HCT116 (cell line): ENCODE data around the gene ADI1. TPM values are rescaled to one million over a fixed set of nuclear protein-coding genes. Genes with fewer than 3 reads are reported as not detected.

Experiments
- ATAC-seq: fragments of 200-7000 bp; cut with Tn5 transposase; 2 replicates; pipeline ENCODE4 v1.9.1; 2020; ENCODE audit warnings: mild to moderate bottlenecking, moderate library complexity
- BruUV-seq: library from RNA; stranded (reverse); fragments of 400-500 nt; replicated peaks from 2 replicates; lab custom pipeline; 2021; lab: Mats Ljungman, UMichigan
- CTCF ChIA-PET: fragments of 300-600 bp; sonication (Branson Sonifier 250); formaldehyde crosslinking; loops from one replicate; lab custom pipeline; 2021; ENCODE audit warnings: antibody characterized with exemption; lab: Charles Lee
- POLR2A ChIA-PET: fragments of 300-600, 350-600 bp; sonication (Branson Sonifier 250); formaldehyde crosslinking; loops from one replicate; lab custom pipeline; 2021; ENCODE audit warnings: antibody characterized with exemption; lab: Charles Lee
- RAD21 ChIA-PET, 2 experiments: fragments of 300-600 bp; sonication (Branson Sonifier 250); formaldehyde crosslinking; loops; one replicate each; lab custom pipeline; 2023; ENCODE audit warnings: low total read pairs in 2 of 2; ENCODE audit not compliant: uncharacterized antibody in 2 of 2, unreplicated experiment in 2 of 2, low non-redundant PET in 1 of 2; lab: Charles Lee
- DNase-seq: peaks from one replicate; pipeline ENCODE4 v3.0.0-alpha.2; 2010; ENCODE audit warnings: low read depth, low spot score
- H2AFZ ChIP-seq: fragments of 200-600 bp; shearing (Covaris generic), sonication (generic); 2 replicates; pipeline ENCODE4 v1.6.1; 2017; ENCODE audit warnings: low read depth, mixed run types, mixed read lengths, antibody characterized with exemption, low read length; ENCODE audit not compliant: poor library complexity, severe bottlenecking
- H3K27ac ChIP-seq: 2 replicates; pipeline ENCODE4 v1.5.1; 2012; ENCODE audit warnings: low read depth, low read length
- H3K27me3 ChIP-seq: fragments of 200-600 bp; sonication (generic); 2 replicates; pipeline ENCODE4 v1.6.1; 2016; ENCODE audit warnings: mixed run types, low read length, mixed read lengths; ENCODE audit not compliant: insufficient read depth
- H3K36me3 ChIP-seq, 2 experiments: fragments of 200-500 bp in 1 of 2; fragments of 200-600 bp in 1 of 2; sonication (Bioruptor generic) in 1 of 2; sonication (generic) in 1 of 2; 2 replicates each; pipeline versions ENCODE4 v1.5.1 to v1.6.1; 2014 to 2016; ENCODE audit warnings: low read length in 2 of 2, inconsistent platforms in 1 of 2, mixed read lengths in 1 of 2, mixed run types in 1 of 2; ENCODE audit not compliant: insufficient read depth in 2 of 2, control insufficient read depth in 1 of 2
- H3K4me1 ChIP-seq, 2 experiments: fragments of 200-600 bp in 1 of 2; sonication (generic) in 1 of 2; 2 replicates each; pipeline versions ENCODE4 v1.5.1 to v1.6.1; 2012 to 2017; ENCODE audit warnings: low read length in 2 of 2, inconsistent platforms in 1 of 2, mild to moderate bottlenecking in 1 of 2, mixed read lengths in 1 of 2, mixed run types in 1 of 2, moderate library complexity in 1 of 2; ENCODE audit not compliant: insufficient read depth in 2 of 2, control insufficient read depth in 1 of 2
- H3K4me2 ChIP-seq: fragments of 200-600 bp; sonication (generic); 2 replicates; pipeline ENCODE4 v1.6.1; 2017; ENCODE audit warnings: mixed run types, low read length, mixed read lengths
- H3K4me3 ChIP-seq, 2 experiments: fragments of 200-600 bp in 1 of 2; sonication (generic) in 1 of 2; replicated peaks in 1 of 2; 2 replicates each; pipeline ENCODE4 v1.5.1; 2011 to 2016; ENCODE audit warnings: low read length in 2 of 2, control low read depth in 1 of 2, low read depth in 1 of 2, mild to moderate bottlenecking in 1 of 2, mixed read lengths in 1 of 2, mixed run types in 1 of 2
- H3K79me2 ChIP-seq: fragments of 200-600 bp; sonication (generic); 2 replicates; pipeline ENCODE4 v1.6.1; 2017; ENCODE audit warnings: mild to moderate bottlenecking, mixed run types, low read length, moderate library complexity, mixed read lengths; ENCODE audit not compliant: insufficient read depth
- H3K9ac ChIP-seq: fragments of 200-600 bp; sonication (generic); 2 replicates; pipeline ENCODE4 v1.6.1; 2016; ENCODE audit warnings: low read length, mixed read lengths
- H3K9me2 ChIP-seq: fragments of 200-600 bp; sonication (generic), shearing (Covaris generic); 2 replicates; pipeline ENCODE4 v1.6.1; 2017; ENCODE audit warnings: mixed run types, mild to moderate bottlenecking, moderate library complexity; ENCODE audit not compliant: insufficient read depth
- H3K9me3 ChIP-seq, 2 experiments: fragments of 200-500 bp in 1 of 2; fragments of 200-600 bp in 1 of 2; sonication (Bioruptor generic) in 1 of 2; sonication (generic) in 1 of 2; 2 replicates each; pipeline ENCODE4 v1.6.1; 2014 to 2017; ENCODE audit warnings: low read length in 2 of 2, mixed read lengths in 2 of 2, inconsistent platforms in 1 of 2, low read depth in 1 of 2, mild to moderate bottlenecking in 1 of 2, mixed run types in 1 of 2, moderate library complexity in 1 of 2; ENCODE audit not compliant: control insufficient read depth in 1 of 2, insufficient read depth in 1 of 2
- H4K20me1 ChIP-seq: fragments of 200-600 bp; sonication (generic), shearing (Covaris generic); 2 replicates; pipeline ENCODE4 v1.6.1; 2017; ENCODE audit warnings: mixed run types, mild to moderate bottlenecking, moderate library complexity; ENCODE audit not compliant: insufficient read depth
- EGR1 ChIP-seq: IDR thresholded peaks from 2 replicates; pipeline ENCODE4 v1.6.1; 2012; ENCODE audit warnings: low read depth
- ELF1 ChIP-seq: IDR thresholded peaks from 2 replicates; pipeline ENCODE4 v1.6.1; 2012; ENCODE audit warnings: low read depth, borderline replicate concordance
- EZH2 ChIP-seq: fragments of 200-600 bp; sonication (generic); IDR thresholded peaks from 2 replicates; pipeline ENCODE4 v1.6.1; 2017; ENCODE audit warnings: antibody characterized with exemption, mixed run types
- FOSL1 ChIP-seq: IDR thresholded peaks from 2 replicates; pipeline ENCODE4 v1.6.1; 2012; ENCODE audit warnings: low read depth
- JUND ChIP-seq: IDR thresholded peaks from 2 replicates; pipeline ENCODE4 v1.6.1; 2012
- POLR2AphosphoS5 ChIP-seq: IDR thresholded peaks from 2 replicates; pipeline ENCODE4 v1.6.1; 2011; ENCODE audit warnings: mild to moderate bottlenecking, low read depth, low read length, moderate library complexity
- RAD21 ChIP-seq: IDR thresholded peaks from 2 replicates; pipeline ENCODE4 v1.6.1; 2012; ENCODE audit warnings: low read depth, mild to moderate bottlenecking
- SIN3A ChIP-seq: IDR thresholded peaks from 2 replicates; pipeline ENCODE4 v1.6.1; 2012; ENCODE audit warnings: low read depth
- SRF ChIP-seq: IDR thresholded peaks from 2 replicates; pipeline ENCODE4 v1.6.1; 2012; ENCODE audit warnings: low read depth
- TCF7L2 ChIP-seq: IDR thresholded peaks from 2 replicates; pipeline ENCODE4 v1.7.0; 2011; ENCODE audit warnings: borderline replicate concordance, inconsistent platforms; ENCODE audit not compliant: insufficient read depth, insufficient read length; ENCODE audit errors: extremely low read depth
- YY1 ChIP-seq: IDR thresholded peaks from 2 replicates; pipeline ENCODE4 v1.6.1; 2011; ENCODE audit warnings: low read length, low read depth, moderate library complexity, mild to moderate bottlenecking; ENCODE audit not compliant: insufficient replicate concordance; ENCODE audit errors: extremely low read depth
- ZNF274 ChIP-seq: fragments of 200-500 bp; sonication (Bioruptor generic); IDR thresholded peaks from 2 replicates; pipeline ENCODE4 v1.6.1; 2014; ENCODE audit warnings: mild to moderate bottlenecking, low read depth, low read length, inconsistent platforms
- intact Hi-C: fragments of 100-400 bp; cut with micrococcal nuclease; formaldehyde crosslinking; loops from 2 replicates; pipeline ENCODE4 v1.10.0; 2022
- total RNA-seq: library from RNA; stranded (reverse); gene quantifications from one replicate; pipeline ENCODE4 v1.2.1, GENCODE V29; 2021; ENCODE audit not compliant: unreplicated experiment
- TF ChIP-seq, protein P1 (sequence below), 3 experiments: fragments of 200-600 bp in 1 of 3; sonication (generic) in 1 of 3; IDR thresholded peaks in 2 of 3; conservative IDR thresholded peaks in 1 of 3; 2 replicates each; pipeline ENCODE4 v1.5.1; 2012 to 2017; ENCODE audit warnings: low read depth in 2 of 3, low read length in 2 of 3, antibody characterized with exemption in 1 of 3, borderline replicate concordance in 1 of 3, control low read depth in 1 of 3, mild to moderate bottlenecking in 1 of 3, mixed read lengths in 1 of 3, mixed run types in 1 of 3, moderate library complexity in 1 of 3; ENCODE audit not compliant: insufficient read depth in 1 of 3
- TF ChIP-seq, protein P2 (sequence below): IDR thresholded peaks from 2 replicates; pipeline ENCODE4 v1.6.1; 2012
- TF ChIP-seq, protein P3 (sequence below): IDR thresholded peaks from 2 replicates; pipeline ENCODE4 v1.6.1; 2012; ENCODE audit warnings: low read depth

Gene ADI1
- total RNA-seq, 1 experiment from 2014 or later, result 27.0 TPM

DNA sequence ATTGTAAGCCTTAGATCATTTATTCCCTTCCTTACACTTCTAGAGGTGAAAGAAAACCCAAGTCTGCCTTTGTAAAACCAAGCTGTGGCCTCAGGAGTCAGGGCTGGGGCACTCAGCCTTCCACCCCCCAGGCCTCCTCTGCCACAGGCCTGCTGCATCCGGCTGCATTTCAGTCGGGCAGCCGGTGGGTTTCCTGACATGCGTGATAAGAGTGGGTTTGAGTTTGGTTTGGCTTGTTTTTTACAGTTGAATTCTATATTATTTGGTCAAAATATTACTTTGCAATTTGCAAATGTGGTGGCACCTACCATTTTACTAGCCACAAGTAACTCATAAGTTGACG, 42.4 kb downstream of the ADI1 start (continued):
- TF ChIP-seq FOSL1, result no peak
- no peak for TF ChIP-seq TCF7L2
- TF ChIP-seq ZNF274, result no peak

DNA sequence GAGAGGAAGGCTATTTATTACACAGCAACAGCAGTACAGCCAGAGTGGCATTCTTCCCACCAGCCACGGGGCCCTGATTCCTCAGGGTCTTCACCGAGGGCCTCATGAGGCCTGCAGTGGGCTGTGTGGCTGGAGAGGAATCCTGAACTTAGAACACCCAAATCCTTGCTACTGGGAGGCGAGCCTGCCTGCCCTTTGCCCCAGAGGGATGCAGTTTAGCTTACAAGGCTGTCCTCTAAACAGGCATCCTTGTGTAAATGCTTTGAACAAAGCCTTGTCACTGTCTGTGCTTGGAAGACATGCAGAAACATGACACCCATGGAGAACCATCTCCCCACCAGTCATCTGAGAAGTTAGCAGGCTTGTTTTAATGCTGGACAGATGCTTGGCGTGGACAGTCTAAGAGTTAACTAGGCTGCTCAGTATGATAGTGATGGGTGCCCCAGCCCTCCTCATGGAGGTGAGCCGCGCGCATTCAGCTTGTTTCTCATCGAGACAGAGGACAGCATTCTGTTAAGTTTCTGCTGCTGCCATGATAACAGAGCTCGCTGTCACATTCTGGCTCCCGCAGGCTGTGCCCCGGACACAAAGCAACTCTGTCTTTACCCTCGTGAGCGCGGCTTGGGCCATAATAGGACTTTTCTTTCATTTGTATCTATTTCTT, 42.9 kb downstream of the ADI1 start:
- intact Hi-C loops, result no loop called here
- POLR2A ChIA-PET, result no interaction called here

More for the DNA sequence above, 42.9 kb downstream of the ADI1 start:
- peaks cover 0 to 2% of the 10 kb centered on the region in 2 experiments; a peak in 1 of 4 replicates for H3K36me3 ChIP-seq
- H3K4me1 ChIP-seq, result no peaks in the 10 kb centered on the region
- no peak overlapping the region for H2AFZ ChIP-seq
- no peak overlapping the region for H3K9ac ChIP-seq
- RAD21 ChIA-PET, result no interaction called here
- ATAC-seq, result no peak
- H3K4me2 ChIP-seq, result no peak overlapping the region
- no TSS peak for BruUV-seq
- no peaks in the 10 kb centered on the region for H4K20me1 ChIP-seq
- H3K9me3 ChIP-seq, result no peaks in the 10 kb centered on the region
- TF ChIP-seq, protein P1, sequence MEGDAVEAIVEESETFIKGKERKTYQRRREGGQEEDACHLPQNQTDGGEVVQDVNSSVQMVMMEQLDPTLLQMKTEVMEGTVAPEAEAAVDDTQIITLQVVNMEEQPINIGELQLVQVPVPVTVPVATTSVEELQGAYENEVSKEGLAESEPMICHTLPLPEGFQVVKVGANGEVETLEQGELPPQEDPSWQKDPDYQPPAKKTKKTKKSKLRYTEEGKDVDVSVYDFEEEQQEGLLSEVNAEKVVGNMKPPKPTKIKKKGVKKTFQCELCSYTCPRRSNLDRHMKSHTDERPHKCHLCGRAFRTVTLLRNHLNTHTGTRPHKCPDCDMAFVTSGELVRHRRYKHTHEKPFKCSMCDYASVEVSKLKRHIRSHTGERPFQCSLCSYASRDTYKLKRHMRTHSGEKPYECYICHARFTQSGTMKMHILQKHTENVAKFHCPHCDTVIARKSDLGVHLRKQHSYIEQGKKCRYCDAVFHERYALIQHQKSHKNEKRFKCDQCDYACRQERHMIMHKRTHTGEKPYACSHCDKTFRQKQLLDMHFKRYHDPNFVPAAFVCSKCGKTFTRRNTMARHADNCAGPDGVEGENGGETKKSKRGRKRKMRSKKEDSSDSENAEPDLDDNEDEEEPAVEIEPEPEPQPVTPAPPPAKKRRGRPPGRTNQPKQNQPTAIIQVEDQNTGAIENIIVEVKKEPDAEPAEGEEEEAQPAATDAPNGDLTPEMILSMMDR (IDR thresholded peaks at IDR 0.05 in 2 of 3, conservative IDR thresholded peaks at IDR 0.05 in 1 of 3; ENCODE audit: borderline replicate concordance in 1 of 3, insufficient read depth in 1 of 3, low read depth in 2 of 3, low read length in 2 of 3), result no peak
- TF ChIP-seq YY1 (no peak), EGR1 (no peak), SRF (no peak), SIN3A (no peak), EZH2 (no peak), RAD21 (no peak), ZNF274 (no peak), POLR2AphosphoS5 (no peak), JUND (no peak), ELF1 (no peak), FOSL1 (no peak)
- TF ChIP-seq, protein P2, sequence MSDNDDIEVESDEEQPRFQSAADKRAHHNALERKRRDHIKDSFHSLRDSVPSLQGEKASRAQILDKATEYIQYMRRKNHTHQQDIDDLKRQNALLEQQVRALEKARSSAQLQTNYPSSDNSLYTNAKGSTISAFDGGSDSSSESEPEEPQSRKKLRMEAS, result no peak
- TF ChIP-seq, protein P3, sequence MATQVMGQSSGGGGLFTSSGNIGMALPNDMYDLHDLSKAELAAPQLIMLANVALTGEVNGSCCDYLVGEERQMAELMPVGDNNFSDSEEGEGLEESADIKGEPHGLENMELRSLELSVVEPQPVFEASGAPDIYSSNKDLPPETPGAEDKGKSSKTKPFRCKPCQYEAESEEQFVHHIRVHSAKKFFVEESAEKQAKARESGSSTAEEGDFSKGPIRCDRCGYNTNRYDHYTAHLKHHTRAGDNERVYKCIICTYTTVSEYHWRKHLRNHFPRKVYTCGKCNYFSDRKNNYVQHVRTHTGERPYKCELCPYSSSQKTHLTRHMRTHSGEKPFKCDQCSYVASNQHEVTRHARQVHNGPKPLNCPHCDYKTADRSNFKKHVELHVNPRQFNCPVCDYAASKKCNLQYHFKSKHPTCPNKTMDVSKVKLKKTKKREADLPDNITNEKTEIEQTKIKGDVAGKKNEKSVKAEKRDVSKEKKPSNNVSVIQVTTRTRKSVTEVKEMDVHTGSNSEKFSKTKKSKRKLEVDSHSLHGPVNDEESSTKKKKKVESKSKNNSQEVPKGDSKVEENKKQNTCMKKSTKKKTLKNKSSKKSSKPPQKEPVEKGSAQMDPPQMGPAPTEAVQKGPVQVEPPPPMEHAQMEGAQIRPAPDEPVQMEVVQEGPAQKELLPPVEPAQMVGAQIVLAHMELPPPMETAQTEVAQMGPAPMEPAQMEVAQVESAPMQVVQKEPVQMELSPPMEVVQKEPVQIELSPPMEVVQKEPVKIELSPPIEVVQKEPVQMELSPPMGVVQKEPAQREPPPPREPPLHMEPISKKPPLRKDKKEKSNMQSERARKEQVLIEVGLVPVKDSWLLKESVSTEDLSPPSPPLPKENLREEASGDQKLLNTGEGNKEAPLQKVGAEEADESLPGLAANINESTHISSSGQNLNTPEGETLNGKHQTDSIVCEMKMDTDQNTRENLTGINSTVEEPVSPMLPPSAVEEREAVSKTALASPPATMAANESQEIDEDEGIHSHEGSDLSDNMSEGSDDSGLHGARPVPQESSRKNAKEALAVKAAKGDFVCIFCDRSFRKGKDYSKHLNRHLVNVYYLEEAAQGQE, result no peak
- no peak overlapping the region for H3K4me3 ChIP-seq
- H3K79me2 ChIP-seq, result no peaks in the 10 kb centered on the region
- no peaks in the 10 kb centered on the region for H3K27me3 ChIP-seq
- H3K9me2 ChIP-seq, result no peaks in the 10 kb centered on the region
- no peak for DNase-seq
- CTCF ChIA-PET, result no interaction called here
- H3K27ac ChIP-seq, result no peak overlapping the region
